ENCODE measurements around the gene MAN1C1.

DNA sequence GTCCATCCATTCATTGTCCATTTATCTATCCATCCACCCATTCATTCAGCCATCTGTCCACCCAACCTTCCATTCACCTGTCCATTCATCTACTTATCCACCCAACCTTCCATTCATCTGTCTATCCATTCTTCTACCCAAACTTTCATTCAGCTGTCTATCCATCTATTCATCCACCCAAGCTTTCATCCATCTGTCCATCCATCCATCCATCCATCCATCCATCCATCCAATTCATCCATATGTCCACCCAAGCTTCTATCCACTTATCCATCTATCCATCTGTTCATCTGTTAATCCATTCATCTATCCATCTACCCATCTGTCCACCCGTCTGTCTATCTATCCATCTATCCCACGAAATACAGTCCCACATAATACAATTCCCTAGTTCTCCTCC lies 21.6 kb upstream of the MAN1C1 start:
- TF ChIP-seq CTCF (conservative IDR thresholded peaks at IDR 0.05 in 1 of 2, IDR thresholded peaks at IDR 0.05 in 1 of 2; ENCODE audit: low read depth in 1 of 2, low read length in 2 of 2) (no peak), EZH2 (IDR thresholded peaks at IDR 0.05; ENCODE audit: low read length, missing control alignments) (no peak)

All from fibroblast of lung (primary cell).